ENCODE data around the gene LPAR4. TPM values are rescaled to one million over a fixed set of nuclear protein-coding genes. Genes with fewer than 3 reads are reported as not detected.
A peak's percentile ranks its signal among the peaks of the same experiment; 100 is the strongest.

LPAR4 gene
- total and polyA plus RNA-seq, 2 donors from 2014 or later = 0.16 TPM; not detected in 1

DNA sequence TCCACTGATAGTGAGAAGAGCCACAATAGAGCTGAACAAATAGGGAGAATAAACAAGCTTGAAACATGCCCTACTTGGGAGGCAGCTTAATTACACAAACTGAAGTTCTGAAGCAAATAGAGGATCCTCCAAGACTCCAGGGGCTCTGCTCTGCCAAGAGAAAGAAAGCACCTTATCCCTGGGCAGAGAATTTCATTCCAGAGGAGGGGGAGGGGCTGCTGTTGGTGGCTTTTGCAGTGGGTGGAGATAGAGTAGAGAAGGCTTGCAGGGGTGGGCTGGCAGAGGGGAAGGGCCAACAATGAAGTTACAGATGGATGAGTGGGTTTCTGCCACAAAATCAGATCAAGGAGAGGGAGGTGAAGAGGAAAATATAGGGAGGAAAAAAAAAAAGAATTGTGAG is 1.0 kb upstream of the LPAR4 start:
- H3K27ac ChIP-seq (ENCODE audit: low read depth in 2 of 2, low read length in 2 of 2) = no peak overlapping the region
- no peak overlapping the region for H3K9ac ChIP-seq (ENCODE audit: low read length in 3 of 3)
- no peaks in the 10 kb centered on the region for H3K27me3 ChIP-seq (ENCODE audit: control insufficient read depth, insufficient read depth, low read length)
- intact Hi-C loops (cut with DNase I) = no loop called here
- no peak for TF ChIP-seq CTCF (IDR thresholded peaks at IDR 0.05; ENCODE audit: borderline replicate concordance, extremely low read depth, insufficient read depth)
- FAIRE-seq (no peak), DNase-seq (peak in 2 of 5 donors; percentile 20)
- H3K4me1 ChIP-seq (ENCODE audit: control insufficient read depth in 2 of 3, insufficient read depth in 2 of 3, low read depth in 1 of 3, low read length in 3 of 3) = no peaks in the 10 kb centered on the region
- no peaks in the 10 kb centered on the region for H3K36me3 ChIP-seq (ENCODE audit: control insufficient read depth in 2 of 3, insufficient read depth in 3 of 3, low read length in 3 of 3)
- H3K4me3 ChIP-seq (ENCODE audit: low read length in 3 of 3) = no peak overlapping the region
- no peaks in the 10 kb centered on the region for H3K9me3 ChIP-seq (ENCODE audit: control insufficient read depth in 2 of 3, insufficient read depth in 1 of 3, low read length in 3 of 3)

DNA sequence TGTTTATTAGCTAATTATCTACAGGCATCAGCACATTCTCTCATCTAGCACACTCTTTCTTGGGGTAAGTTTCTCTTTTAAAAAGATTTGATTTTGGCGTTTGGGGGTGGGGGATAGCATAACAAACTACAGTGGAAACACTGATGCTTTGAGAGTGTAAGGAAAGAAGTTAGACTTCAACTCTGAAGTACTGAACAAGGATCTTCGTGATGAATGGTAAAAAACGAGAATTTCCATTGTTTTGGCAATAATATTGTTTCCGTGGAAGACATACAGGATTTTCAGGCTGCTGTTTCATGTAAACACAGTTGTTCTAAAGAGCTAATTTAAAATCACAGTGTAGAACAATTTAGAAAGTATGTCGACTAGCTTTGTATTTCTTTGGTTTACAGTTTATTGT is 451 bp downstream of the LPAR4 start:
- Histone ChIP-seq H3K27ac (ENCODE audit: low read depth in 2 of 2, low read length in 2 of 2) (no peak overlapping the region), H3K9me3 (ENCODE audit: control insufficient read depth in 2 of 3, insufficient read depth in 1 of 3, low read length in 3 of 3) (no peaks in the 10 kb centered on the region), H3K4me3 (ENCODE audit: low read length in 3 of 3) (peak overlapping the region; percentile 22 to 76 (median 34)), H3K4me1 (ENCODE audit: control insufficient read depth in 2 of 3, insufficient read depth in 2 of 3, low read depth in 1 of 3, low read length in 3 of 3) (no peaks in the 10 kb centered on the region), H3K27me3 (ENCODE audit: control insufficient read depth, insufficient read depth, low read length) (no peaks in the 10 kb centered on the region), H3K9ac (ENCODE audit: low read length in 3 of 3) (peak overlapping the region in 1 of 3 donors; percentile 37), H3K36me3 (ENCODE audit: control insufficient read depth in 2 of 3, insufficient read depth in 3 of 3, low read length in 3 of 3) (no peaks in the 10 kb centered on the region)
- intact Hi-C loops (cut with DNase I) = no loop called here
- FAIRE-seq (no peak), DNase-seq (peak in 2 of 5 donors; percentile 14 to 26)
- TF ChIP-seq CTCF (IDR thresholded peaks at IDR 0.05; ENCODE audit: borderline replicate concordance, extremely low read depth, insufficient read depth) = no peak

- Histone ChIP-seq H3K27ac (ENCODE audit: low read depth in 2 of 2, low read length in 2 of 2) (no peak overlapping the region), H3K9me3 (ENCODE audit: control insufficient read depth in 2 of 3, insufficient read depth in 1 of 3, low read length in 3 of 3) (no peaks in the 10 kb centered on the region), H3K4me1 (ENCODE audit: control insufficient read depth in 2 of 3, insufficient read depth in 2 of 3, low read depth in 1 of 3, low read length in 3 of 3) (no peaks in the 10 kb centered on the region), H3K36me3 (ENCODE audit: control insufficient read depth in 2 of 3, insufficient read depth in 3 of 3, low read length in 3 of 3) (no peaks in the 10 kb centered on the region), H3K9ac (ENCODE audit: low read length in 3 of 3) (no peak overlapping the region), H3K27me3 (ENCODE audit: control insufficient read depth, insufficient read depth, low read length) (no peaks in the 10 kb centered on the region), H3K4me3 (ENCODE audit: low read length in 3 of 3) (peak overlapping the region in 1 of 3 donors; percentile 30)
- no peak for FAIRE-seq
- no peak for DNase-seq
- TF ChIP-seq CTCF (IDR thresholded peaks at IDR 0.05; ENCODE audit: borderline replicate concordance, extremely low read depth, insufficient read depth) = no peak
- intact Hi-C loops (cut with DNase I) = no loop called here
Measured at GRCh38 chrX:78748846-78749245, 1.3 kb downstream of the LPAR4 start.

GRCh38 chrX:78753571-78753970 is 6.1 kb downstream of the LPAR4 start:
- no peaks in the 10 kb centered on the region for H3K4me1 ChIP-seq (ENCODE audit: control insufficient read depth in 2 of 3, insufficient read depth in 2 of 3, low read depth in 1 of 3, low read length in 3 of 3)
- no peak for TF ChIP-seq CTCF (IDR thresholded peaks at IDR 0.05; ENCODE audit: borderline replicate concordance, extremely low read depth, insufficient read depth)
- FAIRE-seq (no peak), DNase-seq (no peak)
- no peak overlapping the region for H3K4me3 ChIP-seq (ENCODE audit: low read length in 3 of 3)
- H3K9ac ChIP-seq (ENCODE audit: low read length in 3 of 3) = no peak overlapping the region
- no peaks in the 10 kb centered on the region for H3K36me3 ChIP-seq (ENCODE audit: control insufficient read depth in 2 of 3, insufficient read depth in 3 of 3, low read length in 3 of 3)
- H3K27me3 ChIP-seq (ENCODE audit: control insufficient read depth, insufficient read depth, low read length) = no peaks in the 10 kb centered on the region
- intact Hi-C loops (cut with DNase I) = no loop called here
- H3K9me3 ChIP-seq (ENCODE audit: control insufficient read depth in 2 of 3, insufficient read depth in 1 of 3, low read length in 3 of 3) = no peaks in the 10 kb centered on the region
- no peak overlapping the region for H3K27ac ChIP-seq (ENCODE audit: low read depth in 2 of 2, low read length in 2 of 2)
